B cell (primary cell): ENCODE measurements around the gene BFSP1. TPM values are rescaled to one million over a fixed set of nuclear protein-coding genes. Genes with fewer than 3 reads are reported as not detected.

Source experiments
- ATAC-seq: fragments of 200-7000 bp; cut with Tn5 transposase; one replicate; pipeline ENCODE4 v1.10.0; 2021; ENCODE audit warnings: low read depth, mild to moderate bottlenecking, moderate number of reproducible peaks, moderate library complexity
- CTCF ChIA-PET: fragments of 350-600 bp; sonication (Branson Sonifier 250); formaldehyde crosslinking; loops from one replicate; lab custom pipeline; 2021; ENCODE audit warnings: antibody characterized with exemption, inconsistent platforms; lab: Charles Lee
- POLR2A ChIA-PET: fragments of 350-600 bp; sonication (Branson Sonifier 250); formaldehyde crosslinking; loops from one replicate; lab custom pipeline; 2021; ENCODE audit warnings: antibody characterized with exemption; lab: Charles Lee
- DNase-seq: peaks from one replicate; pipeline ENCODE4 v3.0.0; 2013
- H2AFZ ChIP-seq: 2 replicates; pipeline ENCODE4 v1.6.1; 2012; ENCODE audit warnings: mild to moderate bottlenecking, low read depth, low read length; ENCODE audit not compliant: insufficient read depth, poor library complexity, severe bottlenecking
- H3K27ac ChIP-seq, 2 donors: 1 replicate in 1 of 2; 2 replicates in 1 of 2; pipeline ENCODE4 v1.5.1; 2012 to 2013; ENCODE audit warnings: low read length in 2 of 2, mild to moderate bottlenecking in 2 of 2, moderate library complexity in 1 of 2
- H3K27me3 ChIP-seq, 4 experiments: fragments of 200-600 bp in 1 of 4; sonication (generic) in 1 of 4; replicated peaks in 1 of 4; 1 replicate in 2 of 4; 2 replicates in 2 of 4; pipeline versions ENCODE4 v1.6.1 to v1.7.0; 2013 to 2016; ENCODE audit warnings: low read length in 3 of 4, mild to moderate bottlenecking in 2 of 4, mixed read lengths in 1 of 4, moderate library complexity in 1 of 4; ENCODE audit not compliant: insufficient read depth in 4 of 4, control insufficient read depth in 3 of 4; ENCODE audit errors: control extremely low read depth in 1 of 4
- H3K36me3 ChIP-seq, 2 experiments: replicated peaks in 1 of 2; 1 replicate in 1 of 2; 2 replicates in 1 of 2; pipeline versions ENCODE4 v1.6.1 to v1.7.1; 2013; ENCODE audit warnings: low read length in 1 of 2; ENCODE audit not compliant: insufficient read depth in 2 of 2, control insufficient read depth in 1 of 2; ENCODE audit errors: control extremely low read depth in 1 of 2, extremely low read depth in 1 of 2
- H3K4me1 ChIP-seq, 2 donors: fragments of 200-600 bp in 1 of 2; sonication (generic) in 1 of 2; 1 replicate in 1 of 2; 2 replicates in 1 of 2; pipeline versions ENCODE4 v1.5.1 to v1.6.1; 2013 to 2017; ENCODE audit warnings: low read length in 2 of 2; ENCODE audit not compliant: control insufficient read depth in 2 of 2, insufficient read depth in 2 of 2
- H3K4me2 ChIP-seq: replicated peaks from 2 replicates; pipeline ENCODE3; 2012; ENCODE audit warnings: mild to moderate bottlenecking, low read depth, low read length; ENCODE audit not compliant: poor library complexity, severe bottlenecking
- H3K4me3 ChIP-seq, 5 experiments: fragments of 200-600 bp in 1 of 5; sonication (generic) in 1 of 5; 1 replicate in 3 of 5; 2 replicates in 2 of 5; pipeline versions ENCODE4 v1.5.1 to v1.7.0; 2011 to 2016; ENCODE audit warnings: low read length in 4 of 5, mild to moderate bottlenecking in 4 of 5, low read depth in 2 of 5, control low read depth in 1 of 5, moderate library complexity in 1 of 5; ENCODE audit not compliant: insufficient read depth in 1 of 5; ENCODE audit errors: control extremely low read depth in 1 of 5, extremely low read depth in 1 of 5
- H3K79me2 ChIP-seq: fragments of 200-600 bp; sonication (generic); one replicate; pipeline ENCODE4 v1.6.0; 2016; ENCODE audit warnings: low read length; ENCODE audit not compliant: control insufficient read depth, insufficient read depth
- H3K9ac ChIP-seq: fragments of 200-600 bp; sonication (generic); 2 replicates; pipeline ENCODE4 v1.6.1; 2017; ENCODE audit warnings: mild to moderate bottlenecking, low read length, moderate library complexity
- H3K9me3 ChIP-seq, 3 donors: one replicate each; pipeline versions ENCODE4 v1.6.1 to v1.7.1; 2013; ENCODE audit warnings: low read length in 2 of 3; ENCODE audit not compliant: control insufficient read depth in 2 of 3, insufficient read depth in 1 of 3; ENCODE audit errors: control extremely low read depth in 1 of 3
- H4K20me1 ChIP-seq: 2 replicates; pipeline ENCODE4 v1.6.0; 2012; ENCODE audit warnings: mild to moderate bottlenecking, low read length; ENCODE audit not compliant: insufficient read depth, control insufficient read depth, poor library complexity, severe bottlenecking
- H3K27ac Mint-ChIP-seq: one replicate; pipeline ENCODE4 v1.8.0; 2021; ENCODE audit warnings: mixed read lengths
- H3K27me3 Mint-ChIP-seq: one replicate; pipeline ENCODE4 v1.8.0; 2021; ENCODE audit warnings: mixed read lengths
- H3K4me1 Mint-ChIP-seq: one replicate; pipeline ENCODE4 v1.8.0; 2021; ENCODE audit warnings: mixed read lengths
- H3K4me3 Mint-ChIP-seq: one replicate; pipeline ENCODE4 v1.8.0; 2021; ENCODE audit warnings: mixed read lengths
- H3K9me3 Mint-ChIP-seq: one replicate; pipeline ENCODE4 v1.8.0; 2022; ENCODE audit warnings: mixed read lengths; ENCODE audit not compliant: insufficient read depth
- CTCF ChIP-seq: fragments of 200-600 bp; IDR thresholded peaks from one replicate; pipeline ENCODE4 v1.8.0; 2022; ENCODE audit warnings: antibody characterized with exemption, mild to moderate bottlenecking
- EZH2 ChIP-seq: IDR thresholded peaks from 2 replicates; pipeline ENCODE4 v1.6.1; 2012; ENCODE audit warnings: borderline replicate concordance, low read depth, mild to moderate bottlenecking, moderate library complexity, low read length; ENCODE audit not compliant: insufficient read depth, poor library complexity, severe bottlenecking
- WGBS: methylation state at CpG from one replicate; pipeline ENCODE4 v1.1.5; 2013; ENCODE audit warnings: missing lambda C conversion rate; ENCODE audit not compliant: insufficient coverage; 5-methylcytosine and 5-hydroxymethylcytosine counted together
- intact Hi-C: fragments of 100-400 bp; cut with micrococcal nuclease; formaldehyde crosslinking; loops from one replicate; pipeline ENCODE4 v1.10.0; 2022
- polyA plus RNA-seq: library from polyadenylated mRNA; depleted of rRNA; stranded (reverse); fragments of >200 nt; gene quantifications from 2 replicates; pipeline ENCODE4 v1.2.3, GENCODE V29; 2012
- total RNA-seq, 2 donors: library from RNA; stranded (reverse); fragments of 120-200 nt in 1 of 2; gene quantifications; 1 replicate in 1 of 2; 2 replicates in 1 of 2; pipeline versions ENCODE4 v1.2.3 to v1.2.4, GENCODE V29; 2013 to 2022

Gene BFSP1
- total and polyA plus RNA-seq, 2 donors (not counting 1 experiment from before 2014, with no cell fraction given) = not detected

- 96% methylated on average over 4 of the region's 4 CpGs for WGBS
- ATAC-seq = no peak
- no peaks in the 10 kb centered on the region for H3K4me1 ChIP-seq
These were observed 13.9 kb upstream of the BFSP1 start for GRCh38 chr20:17545127-17545526.

More at GRCh38 chr20:17545127-17545526, 13.9 kb upstream of the BFSP1 start:
- Mint-ChIP-seq H3K4me3 (no peak overlapping the region), H3K4me1 (no peaks in the 10 kb centered on the region), H3K27me3 (peaks cover 49% of the 10 kb centered on the region), H3K9me3 (no peaks in the 10 kb centered on the region), H3K27ac (no peak overlapping the region)
- no peak for TF ChIP-seq CTCF
- TF ChIP-seq EZH2 = no peak
- Histone ChIP-seq H4K20me1 (no peaks in the 10 kb centered on the region), H3K27ac (no peak overlapping the region), H2AFZ (no peak overlapping the region), H3K36me3 (no peaks in the 10 kb centered on the region), H3K9me3 (no peaks in the 10 kb centered on the region), H3K4me3 (no peak overlapping the region), H3K9ac (no peak overlapping the region), H3K4me2 (no peak overlapping the region), H3K27me3 (peaks cover 0 to 6% (median 2%) of the 10 kb centered on the region in 4 experiments), H3K79me2 (no peaks in the 10 kb centered on the region)
- DNase-seq = no peak
- ChIA-PET POLR2A (no interaction called here), CTCF (no interaction called here)
- intact Hi-C loops = no loop called here
